OCI-LY7 (cell line): ENCODE measurements around the gene FUT7. TPM values are rescaled to one million over a fixed set of nuclear protein-coding genes. Genes with fewer than 3 reads are reported as not detected.

Experiments used
- BruUV-seq: library from RNA; stranded (reverse); fragments of 400-500 nt; replicated peaks from 2 replicates; lab custom pipeline; 2021; lab: Mats Ljungman, UMichigan
- CTCF ChIA-PET: fragments of 300-600 bp; sonication (Branson Sonifier 250); formaldehyde crosslinking; loops from one replicate; lab custom pipeline; 2022; ENCODE audit warnings: antibody characterized with exemption; ENCODE audit not compliant: unreplicated experiment; lab: Charles Lee
- POLR2A ChIA-PET: fragments of 300-600 bp; sonication (Branson Sonifier 250); formaldehyde crosslinking; loops from one replicate; lab custom pipeline; 2022; ENCODE audit warnings: antibody characterized with exemption; lab: Charles Lee
- DNase-seq: peaks from one replicate; pipeline ENCODE4 v3.0.0-alpha.2; 2015; ENCODE audit warnings: low spot score
- H2AFZ ChIP-seq: fragments of 200-600 bp; sonication (generic), shearing (Covaris generic); 2 replicates; pipeline ENCODE4 v1.6.1; 2014; ENCODE audit warnings: mild to moderate bottlenecking, antibody characterized with exemption, low read length, moderate library complexity
- H3K27ac ChIP-seq: fragments of 200-600 bp; sonication (generic); 2 replicates; pipeline ENCODE4 v1.5.1; 2014; ENCODE audit warnings: mixed run types, low read depth, mild to moderate bottlenecking, moderate library complexity, low read length, inconsistent platforms; ENCODE audit not compliant: poor library complexity, severe bottlenecking
- H3K36me3 ChIP-seq: fragments of 200-600 bp; sonication (generic); 2 replicates; pipeline ENCODE4 v1.6.1; 2014; ENCODE audit warnings: mild to moderate bottlenecking, antibody characterized with exemption, low read length, moderate library complexity, mixed read lengths; ENCODE audit not compliant: insufficient read depth
- H3K4me1 ChIP-seq: fragments of 200-600 bp; sonication (generic); 2 replicates; pipeline ENCODE4 v1.5.1; 2014; ENCODE audit warnings: mild to moderate bottlenecking, low read length; ENCODE audit not compliant: insufficient read depth, poor library complexity, severe bottlenecking
- H3K4me2 ChIP-seq: fragments of 200-600 bp; sonication (generic); 2 replicates; pipeline ENCODE4 v1.6.1; 2014; ENCODE audit warnings: mild to moderate bottlenecking, low read length
- H3K4me3 ChIP-seq: fragments of 200-600 bp; sonication (generic); 2 replicates; pipeline ENCODE4 v1.5.1; 2014; ENCODE audit warnings: mild to moderate bottlenecking, low read depth, low read length; ENCODE audit not compliant: poor library complexity, severe bottlenecking
- H3K79me2 ChIP-seq: fragments of 200-600 bp; sonication (generic); 2 replicates; pipeline ENCODE4 v1.6.1; 2016; ENCODE audit warnings: low read depth, mild to moderate bottlenecking, low read length, moderate library complexity, mixed read lengths; ENCODE audit not compliant: insufficient read depth
- H3K9me2 ChIP-seq: fragments of 200-600 bp; sonication (generic); 2 replicates; pipeline ENCODE4 v1.6.1; 2016; ENCODE audit warnings: mild to moderate bottlenecking, low read length, mixed read lengths; ENCODE audit not compliant: insufficient read depth
- H3K9me3 ChIP-seq: fragments of 200-600 bp; sonication (generic); 2 replicates; pipeline ENCODE4 v1.6.1; 2014; ENCODE audit warnings: mild to moderate bottlenecking, mixed run types, low read length, mixed read lengths
- H4K20me1 ChIP-seq: fragments of 200-600 bp; sonication (generic); 2 replicates; pipeline ENCODE4 v1.6.1; 2014; ENCODE audit warnings: mild to moderate bottlenecking, antibody characterized with exemption, low read length, moderate library complexity, mixed read lengths; ENCODE audit not compliant: insufficient read depth
- EZH2phosphoT487 ChIP-seq: fragments of 200-600 bp; sonication (generic); IDR thresholded peaks from 2 replicates; pipeline ENCODE4 v1.6.1; 2018; ENCODE audit warnings: low read depth, borderline replicate concordance, mild to moderate bottlenecking, mixed run types, antibody characterized with exemption, low read length, moderate library complexity, mixed read lengths
- intact Hi-C: fragments of 100-400 bp; cut with micrococcal nuclease; formaldehyde crosslinking; loops from one replicate; pipeline ENCODE4 v1.10.0; 2022; ENCODE audit not compliant: unreplicated experiment
- total RNA-seq, 2 experiments: library from RNA; depleted of rRNA in 1 of 2; stranded (reverse); fragments of >200 nt in 1 of 2; shearing (Covaris generic) in 1 of 2; gene quantifications; 2 replicates each; pipeline ENCODE4 v1.2.3, GENCODE V29; 2014 to 2022
- TF ChIP-seq, protein P1 (sequence below): fragments of 200-600 bp; sonication (generic); conservative IDR thresholded peaks from 2 replicates; pipeline ENCODE4 v1.5.1; 2014; ENCODE audit warnings: mild to moderate bottlenecking, antibody characterized with exemption, low read length, moderate library complexity, mixed read lengths

Gene FUT7
- total RNA-seq, 2 experiments from 2014 or later = 0.21 TPM; not detected in 1

DNA sequence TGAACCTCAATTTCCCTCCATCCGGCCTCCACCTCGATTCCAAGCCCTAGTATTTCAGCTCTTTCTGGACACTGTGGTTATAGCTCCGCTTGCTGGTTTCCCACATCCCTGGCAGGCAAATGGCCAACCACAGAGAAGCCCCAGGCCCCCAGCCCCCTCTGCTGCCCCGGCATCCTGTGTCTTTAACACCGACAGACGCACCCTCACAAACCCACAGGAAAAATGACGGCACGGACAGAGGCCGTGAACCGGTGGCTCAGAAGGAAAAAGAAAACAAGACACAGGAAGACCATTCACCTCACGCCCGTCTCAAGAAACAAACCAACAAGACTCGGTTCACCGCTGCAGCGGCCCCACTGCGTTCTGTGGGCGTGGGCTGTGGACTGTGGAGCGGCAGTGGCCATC, 34.1 kb downstream of the FUT7 start:
- TF ChIP-seq, protein P1, sequence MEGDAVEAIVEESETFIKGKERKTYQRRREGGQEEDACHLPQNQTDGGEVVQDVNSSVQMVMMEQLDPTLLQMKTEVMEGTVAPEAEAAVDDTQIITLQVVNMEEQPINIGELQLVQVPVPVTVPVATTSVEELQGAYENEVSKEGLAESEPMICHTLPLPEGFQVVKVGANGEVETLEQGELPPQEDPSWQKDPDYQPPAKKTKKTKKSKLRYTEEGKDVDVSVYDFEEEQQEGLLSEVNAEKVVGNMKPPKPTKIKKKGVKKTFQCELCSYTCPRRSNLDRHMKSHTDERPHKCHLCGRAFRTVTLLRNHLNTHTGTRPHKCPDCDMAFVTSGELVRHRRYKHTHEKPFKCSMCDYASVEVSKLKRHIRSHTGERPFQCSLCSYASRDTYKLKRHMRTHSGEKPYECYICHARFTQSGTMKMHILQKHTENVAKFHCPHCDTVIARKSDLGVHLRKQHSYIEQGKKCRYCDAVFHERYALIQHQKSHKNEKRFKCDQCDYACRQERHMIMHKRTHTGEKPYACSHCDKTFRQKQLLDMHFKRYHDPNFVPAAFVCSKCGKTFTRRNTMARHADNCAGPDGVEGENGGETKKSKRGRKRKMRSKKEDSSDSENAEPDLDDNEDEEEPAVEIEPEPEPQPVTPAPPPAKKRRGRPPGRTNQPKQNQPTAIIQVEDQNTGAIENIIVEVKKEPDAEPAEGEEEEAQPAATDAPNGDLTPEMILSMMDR = 0 out of 2 replicates have a peak, but pooled peaks have one; percentile 29
- no peak for TF ChIP-seq EZH2phosphoT487
- no peak for DNase-seq
- no peak overlapping the region for H3K4me3 ChIP-seq
- H2AFZ ChIP-seq = no peak overlapping the region
- ChIA-PET CTCF (no interaction called here), POLR2A (no interaction called here)
- 0 out of 2 replicates have a peak, but pooled peaks cover 3% of the 10 kb centered on the region for H3K36me3 ChIP-seq
- no peaks in the 10 kb centered on the region for H3K9me2 ChIP-seq
- BruUV-seq = no TSS peak
- H3K9me3 ChIP-seq = no peaks in the 10 kb centered on the region
- H3K27ac ChIP-seq = no peak overlapping the region
- H3K4me1 ChIP-seq = peaks cover 56% of the 10 kb centered on the region
- no peaks in the 10 kb centered on the region; the same call in 1 of the 2 replicates for H3K79me2 ChIP-seq
- intact Hi-C loops = no loop called here
- no peak overlapping the region for H3K4me2 ChIP-seq
- H4K20me1 ChIP-seq = no peaks in the 10 kb centered on the region

DNA sequence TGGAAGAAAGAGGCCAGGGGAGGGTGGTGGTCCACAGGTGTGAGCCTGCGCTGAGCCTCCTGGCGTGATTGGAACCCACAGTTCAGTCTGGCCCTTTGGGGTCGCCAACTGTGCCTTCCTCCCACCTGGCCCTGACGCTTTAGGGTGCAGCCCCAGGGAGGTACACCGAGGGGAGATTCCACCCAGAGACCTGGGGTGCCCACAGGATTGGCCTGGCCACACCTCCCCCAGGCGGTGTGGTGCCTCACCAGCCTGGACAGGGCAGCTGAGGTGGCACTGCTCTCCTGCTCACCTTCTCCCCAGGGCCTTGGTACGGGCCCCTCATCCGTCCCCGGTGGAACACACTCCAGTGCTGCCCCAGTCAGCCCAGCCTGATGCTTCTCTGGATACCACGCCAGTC, 34.5 kb downstream of the FUT7 start:
- H3K27ac ChIP-seq = no peak overlapping the region
- H3K36me3 ChIP-seq = 0 out of 2 replicates have a peak, but pooled peaks cover 3% of the 10 kb centered on the region
- TF ChIP-seq EZH2phosphoT487 = no peak
- TF ChIP-seq, protein P1 = no peak
- H3K4me3 ChIP-seq = no peak overlapping the region
- peaks cover 56% of the 10 kb centered on the region for H3K4me1 ChIP-seq
- no peaks in the 10 kb centered on the region for H3K9me3 ChIP-seq
- H4K20me1 ChIP-seq = no peaks in the 10 kb centered on the region
- H3K79me2 ChIP-seq = no peaks in the 10 kb centered on the region; the same call in 1 of the 2 replicates
- DNase-seq = no peak
- ChIA-PET POLR2A (no interaction called here), CTCF (no interaction called here)
- H2AFZ ChIP-seq = no peak overlapping the region
- intact Hi-C loops = no loop called here
- H3K9me2 ChIP-seq = no peaks in the 10 kb centered on the region
- no peak overlapping the region for H3K4me2 ChIP-seq
- no TSS peak for BruUV-seq
